ENCODE results near the gene GFOD1.
"Not testable (repeated sequence)": the region's sequence is repeated elsewhere in the genome, so short reads cannot be mapped to it uniquely, and the experiment has no call there.

GFOD1 gene

DNA sequence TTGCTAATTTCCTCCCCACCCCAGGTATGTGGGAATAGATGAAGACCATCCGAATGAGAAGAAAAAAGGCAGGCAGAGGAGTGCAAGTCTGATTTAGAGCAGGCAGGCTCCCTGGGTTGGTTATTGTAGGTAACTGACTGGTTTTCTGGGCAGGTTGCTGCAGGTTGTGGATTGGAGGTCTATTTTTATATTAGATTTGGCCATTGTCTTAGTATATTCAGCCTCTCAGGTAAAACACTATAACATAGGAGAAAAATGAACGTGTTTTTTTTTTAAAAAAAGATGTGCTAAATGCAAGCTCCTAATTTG is 158.6 kb downstream of the GFOD1 start:
- DNase-seq = no peak

DNA sequence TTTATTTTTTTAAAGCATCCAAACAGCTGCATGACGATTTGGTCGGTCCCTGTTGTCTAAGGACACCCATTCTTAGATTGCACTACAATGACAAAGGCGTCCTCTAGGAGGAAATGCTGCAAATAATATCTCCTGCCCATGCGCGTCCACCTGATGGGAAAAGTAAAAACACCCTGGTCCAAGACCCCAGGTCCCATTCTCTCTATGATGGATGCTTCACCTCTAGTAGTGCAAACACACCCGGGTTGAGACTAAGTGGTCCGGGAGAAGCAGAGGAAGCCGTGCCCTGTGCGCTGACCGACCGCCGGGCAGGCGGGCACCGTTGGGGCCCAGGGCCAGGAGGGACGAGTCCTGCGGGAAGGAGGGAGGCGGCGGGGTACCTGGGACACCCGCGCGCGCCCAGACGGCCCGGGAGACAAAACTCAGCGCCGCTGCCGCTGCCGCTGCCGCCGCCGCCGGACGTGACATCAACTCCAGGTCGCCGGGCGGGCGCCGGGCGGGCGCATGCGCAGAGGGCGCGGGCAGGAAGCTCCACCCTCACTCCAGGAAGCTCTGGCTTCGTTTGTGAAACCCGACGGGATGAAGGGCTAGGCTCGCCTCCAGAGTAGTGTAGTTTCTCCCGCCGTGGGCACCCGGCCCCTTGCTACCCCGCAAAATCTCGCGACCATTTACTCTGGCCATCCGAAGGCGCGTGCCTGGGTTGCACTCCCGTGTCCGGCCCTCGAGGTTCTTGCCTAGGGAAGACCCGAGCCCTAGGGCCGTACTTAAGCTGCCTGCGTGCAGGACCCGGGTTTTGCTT is 159.1 kb downstream of the GFOD1 start, which contains the start of gene TBC1D7:
Gene TBC1D7 (minus strand): TSS at position 462 of the 799 bp plus-strand sequence. CDS start 1,639 bp downstream, outside the sequence.
- DNase-seq = peak in 57 of 58 donors; percentile 58 to 95 (median 87)

DNA sequence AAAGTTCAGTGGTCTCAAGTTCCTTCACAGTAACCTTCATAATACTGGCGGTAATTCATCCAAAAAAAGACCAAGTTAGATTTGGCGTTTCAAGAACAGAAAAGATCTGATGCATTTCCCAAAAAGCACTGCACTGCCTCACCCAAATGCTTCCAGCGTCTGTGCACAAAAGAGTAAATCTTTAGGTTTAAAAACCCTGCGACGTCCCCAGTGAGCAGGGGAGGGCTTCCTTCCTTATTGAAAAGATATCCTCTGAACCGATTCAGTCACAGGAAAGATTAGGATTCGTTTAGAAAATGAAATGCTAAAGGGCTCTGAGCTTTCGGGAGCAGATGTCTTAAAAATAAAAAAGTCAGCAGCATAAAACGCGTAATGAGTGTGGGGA is 159.7 kb downstream of the GFOD1 start:
- peak in 1 of 58 donors; percentile 3 for DNase-seq

DNA sequence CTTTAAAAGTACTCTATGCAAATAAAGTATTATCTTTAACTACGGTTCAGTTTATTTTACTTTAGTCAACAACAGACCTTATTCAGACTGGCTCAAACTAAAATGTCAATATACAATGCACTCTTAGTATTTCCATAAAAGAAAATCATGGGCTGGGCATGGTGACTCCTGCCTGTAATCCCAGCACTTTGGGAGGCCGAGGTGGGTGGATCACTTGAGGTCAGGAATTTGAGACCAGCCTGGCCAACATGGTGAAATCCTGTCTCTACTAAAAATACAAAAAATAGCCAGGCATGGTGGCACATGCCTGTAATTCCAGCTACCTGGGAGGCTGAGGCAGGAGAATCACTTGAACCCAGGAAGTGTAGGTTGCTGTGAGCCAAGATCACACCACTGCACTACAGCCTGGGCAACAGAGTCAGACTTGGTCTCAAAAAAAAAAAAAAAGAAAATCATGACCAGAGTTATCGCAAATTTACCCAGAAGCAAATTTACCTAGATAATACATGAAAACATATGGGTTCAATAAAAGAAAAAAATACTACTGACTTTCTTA is 161.3 kb downstream of the GFOD1 start:
- not testable (repeated sequence) for DNase-seq

GRCh38 chr6:13319891-13320564 is 167.4 kb downstream of the GFOD1 start:
- no peak for DNase-seq

- DNase-seq = no peak
Observed at GRCh38 chr6:13318821-13319220, 168.6 kb downstream of the GFOD1 start.

DNA sequence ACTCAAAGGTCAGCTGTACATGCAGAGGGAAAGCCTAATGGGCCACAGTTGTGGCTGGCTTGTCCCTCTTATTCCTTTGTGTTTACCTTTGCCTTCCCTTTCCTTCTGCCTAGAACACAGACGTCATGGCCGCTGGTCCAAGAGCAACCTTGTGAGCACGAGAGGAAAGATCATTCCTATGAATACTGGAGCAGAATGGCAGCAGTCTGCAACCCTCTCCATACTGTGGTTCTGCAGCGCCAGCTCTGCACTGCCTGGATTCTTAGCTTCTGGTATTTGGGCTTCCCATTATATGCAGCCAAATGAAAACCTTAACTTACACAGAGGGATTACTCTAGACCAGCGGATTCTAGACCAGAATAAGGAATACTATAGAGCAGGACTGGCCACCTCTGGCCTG is 171.5 kb downstream of the GFOD1 start:
- no peak for DNase-seq

- DNase-seq = no peak
Observed at GRCh38 chr6:13314806-13315205, 172.6 kb downstream of the GFOD1 start.

GRCh38 chr6:13311155-13311554 is 176.2 kb downstream of the GFOD1 start:
- DNase-seq = no peak

DNA sequence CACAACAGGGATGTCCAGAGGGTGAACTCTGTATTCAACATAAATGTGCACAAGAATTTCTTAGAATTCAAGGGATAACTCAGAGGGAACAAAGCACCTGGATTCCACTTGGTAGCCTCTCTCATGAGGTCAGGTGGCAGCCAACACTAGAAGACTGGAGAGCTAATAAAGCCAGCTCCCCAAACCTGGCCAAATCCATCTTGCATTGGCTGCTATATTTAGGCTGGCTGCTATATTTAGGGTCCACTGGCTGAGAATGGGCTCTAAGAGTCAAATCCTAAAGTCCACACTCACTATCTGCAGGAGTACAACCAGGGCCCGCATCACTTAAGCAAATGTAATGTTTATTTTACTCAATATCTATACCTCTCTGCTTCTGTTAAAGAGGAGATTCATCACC is 179.1 kb downstream of the GFOD1 start:
- DNase-seq = no peak

Data from anterior cingulate cortex (tissue), 58 donors.